Loucy (cell line): ENCODE measurements around the gene TET3.

Experiments used
- H2AFZ ChIP-seq: fragments of 200-600 bp; sonication (generic); 2 replicates; pipeline ENCODE4 v1.6.0; 2016; ENCODE audit warnings: antibody characterized with exemption, mild to moderate bottlenecking, low read length, moderate library complexity
- H3F3A ChIP-seq: fragments of 200-600 bp; 2 replicates; pipeline ENCODE4 v1.6.0; 2016; ENCODE audit warnings: antibody characterized with exemption, low read depth, mild to moderate bottlenecking
- H3K27me3 ChIP-seq: fragments of 200-600 bp; sonication (generic); 2 replicates; pipeline ENCODE4 v1.6.1; 2014; ENCODE audit warnings: low read length, mild to moderate bottlenecking; ENCODE audit not compliant: insufficient read depth, poor library complexity, severe bottlenecking
- H3K36me3 ChIP-seq: fragments of 200-600 bp; sonication (generic); 2 replicates; pipeline ENCODE4 v1.6.1; 2016; ENCODE audit warnings: low read length; ENCODE audit not compliant: insufficient read depth
- H3K4me1 ChIP-seq: fragments of 200-600 bp; sonication (generic); 2 replicates; pipeline ENCODE4 v1.5.1; 2014; ENCODE audit warnings: low read length, mild to moderate bottlenecking; ENCODE audit not compliant: insufficient read depth, poor library complexity, severe bottlenecking
- H3K4me2 ChIP-seq: fragments of 200-600 bp; sonication (generic); 2 replicates; pipeline ENCODE4 v1.6.0; 2014; ENCODE audit warnings: antibody characterized with exemption, low read length, low read depth, mild to moderate bottlenecking; ENCODE audit not compliant: poor library complexity, severe bottlenecking
- H3K4me3 ChIP-seq: fragments of 200-600 bp; sonication (generic); 2 replicates; pipeline ENCODE4 v1.5.1; 2014; ENCODE audit warnings: low read length, mild to moderate bottlenecking, mixed read lengths; ENCODE audit not compliant: poor library complexity, severe bottlenecking
- H3K79me2 ChIP-seq: fragments of 200-600 bp; sonication (generic); 2 replicates; pipeline ENCODE4 v1.6.1; 2014; ENCODE audit warnings: low read length; ENCODE audit not compliant: insufficient read depth
- H3K9ac ChIP-seq: fragments of 200-600 bp; sonication (generic); 2 replicates; pipeline ENCODE4 v1.6.0; 2014; ENCODE audit warnings: mild to moderate bottlenecking, low read depth, low read length, moderate library complexity; ENCODE audit not compliant: poor library complexity, severe bottlenecking
- H3K9me2 ChIP-seq: fragments of 200-600 bp; sonication (generic); replicated peaks from 2 replicates; pipeline ENCODE4 v1.6.1; 2016; ENCODE audit warnings: low read depth, low read length, mixed read lengths
- H3K9me3 ChIP-seq: fragments of 200-600 bp; sonication (generic); 2 replicates; pipeline ENCODE4 v1.6.1; 2014; ENCODE audit warnings: mild to moderate bottlenecking, antibody characterized with exemption, low read length, low read depth; ENCODE audit not compliant: insufficient read depth
- H4K20me1 ChIP-seq: fragments of 200-600 bp; sonication (generic); 2 replicates; pipeline ENCODE4 v1.6.0; 2014; ENCODE audit warnings: antibody characterized with exemption, low read length, mild to moderate bottlenecking; ENCODE audit not compliant: insufficient read depth, poor library complexity, severe bottlenecking
- CTCF ChIP-seq: fragments of 200-600 bp; sonication (generic); conservative IDR thresholded peaks from 2 replicates; pipeline ENCODE4 v1.5.1; 2014; ENCODE audit warnings: mild to moderate bottlenecking, antibody characterized with exemption, low read length
- EZH2phosphoT487 ChIP-seq: fragments of 200-600 bp; IDR thresholded peaks from 2 replicates; pipeline ENCODE4 v1.6.1; 2018; ENCODE audit warnings: antibody characterized with exemption, mild to moderate bottlenecking, moderate library complexity, borderline replicate concordance

TET3 gene

GRCh38 chr2:73984203-73984921, at the start of gene TET3:
Gene TET3 (plus strand): TSS chr2:73984910. CDS start chr2:73986404, 1,494 bp downstream.
- Histone ChIP-seq H3K4me2 (peak within 1 kb of the TSS; percentile 96), H3K9me3 (no peaks in the 10 kb centered on the region), H2AFZ (no peak within 1 kb of the TSS), H4K20me1 (peaks cover 37% of the 10 kb centered on the region), H3F3A (peaks cover 7% of the 10 kb centered on the region; the same call in 1 of the 2 replicates), H3K79me2 (peaks cover 69% of the 10 kb centered on the region), H3K4me1 (peaks cover 85% of the 10 kb centered on the region), H3K36me3 (no peaks in the 10 kb centered on the region), H3K9me2 (no peaks in the 10 kb centered on the region), H3K27me3 (no peaks in the 10 kb centered on the region), H3K4me3 (peak within 1 kb of the TSS; percentile 84), H3K9ac (peak within 1 kb of the TSS; percentile 88)
- TF ChIP-seq CTCF (no peak), EZH2phosphoT487 (no peak)

GRCh38 chr2:73935641-73936040, 49.1 kb upstream of the TET3 start:
- H3K4me2 ChIP-seq = no peak overlapping the region
- H3K27me3 ChIP-seq = no peaks in the 10 kb centered on the region
- no peaks in the 10 kb centered on the region; the same call in 1 of the 2 replicates for H3K36me3 ChIP-seq
- no peak overlapping the region for H3K4me3 ChIP-seq
- TF ChIP-seq EZH2phosphoT487 (no peak), CTCF (no peak)
- peaks cover 69% of the 10 kb centered on the region for H4K20me1 ChIP-seq
- no peaks in the 10 kb centered on the region for H3K9me2 ChIP-seq
- no peaks in the 10 kb centered on the region for H3F3A ChIP-seq
- H3K4me1 ChIP-seq = peaks cover 29% of the 10 kb centered on the region
- no peak overlapping the region for H3K9ac ChIP-seq
- peaks cover 46% of the 10 kb centered on the region for H3K79me2 ChIP-seq
- H2AFZ ChIP-seq = no peak overlapping the region
- H3K9me3 ChIP-seq = no peaks in the 10 kb centered on the region

GRCh38 chr2:73937103-73937885, 47.4 kb upstream of the TET3 start:
- H3F3A ChIP-seq = no peaks in the 10 kb centered on the region

More at GRCh38 chr2:73937103-73937885, 47.4 kb upstream of the TET3 start:
- H3K9me2 ChIP-seq = no peaks in the 10 kb centered on the region
- H3K27me3 ChIP-seq = no peaks in the 10 kb centered on the region
- H2AFZ ChIP-seq = no peak overlapping the region
- H3K36me3 ChIP-seq = no peaks in the 10 kb centered on the region; the same call in 1 of the 2 replicates
- H3K79me2 ChIP-seq = peaks cover 32% of the 10 kb centered on the region; the same call in 1 of the 2 replicates
- no peak overlapping the region for H3K9ac ChIP-seq
- no peak overlapping the region for H3K4me2 ChIP-seq
- TF ChIP-seq EZH2phosphoT487 (no peak), CTCF (no peak)
- no peak overlapping the region for H3K4me3 ChIP-seq
- H4K20me1 ChIP-seq = peaks cover 68% of the 10 kb centered on the region
- no peaks in the 10 kb centered on the region for H3K9me3 ChIP-seq
- peaks cover 18% of the 10 kb centered on the region for H3K4me1 ChIP-seq
